GM21390 (cell line): ENCODE data around the gene TRPM4.
"Not testable (repeated sequence)": the region's sequence is repeated elsewhere in the genome, so short reads cannot be mapped to it uniquely, and the experiment has no call there.

Experiments
- ATAC-seq: cut with Tn5 transposase; IDR thresholded peaks from one replicate; pipeline ENCODE4 v1.9.1; 2021; ENCODE audit not compliant: unreplicated experiment

TRPM4 gene

DNA sequence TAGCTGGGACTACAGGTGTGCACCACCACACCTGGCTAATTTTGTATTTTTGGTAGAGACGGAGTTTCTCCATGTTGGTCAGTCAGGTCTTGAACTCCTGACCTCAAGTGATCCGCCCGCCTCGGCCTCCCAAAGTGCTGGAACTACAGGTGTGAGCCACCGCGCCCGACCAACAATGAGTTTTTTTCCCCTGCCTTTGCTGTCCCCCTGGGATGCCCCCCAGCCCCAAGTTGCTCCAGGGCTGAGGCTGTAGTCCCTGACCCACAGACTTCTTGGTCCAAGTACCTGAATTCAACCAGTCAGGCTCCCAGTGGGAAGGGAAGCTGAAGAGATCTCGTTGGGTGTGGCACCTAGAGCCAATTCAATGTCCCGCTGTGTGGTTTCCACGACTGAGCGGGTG, 66.8 kb downstream of the TRPM4 start:
- ATAC-seq: not testable (repeated sequence)

DNA sequence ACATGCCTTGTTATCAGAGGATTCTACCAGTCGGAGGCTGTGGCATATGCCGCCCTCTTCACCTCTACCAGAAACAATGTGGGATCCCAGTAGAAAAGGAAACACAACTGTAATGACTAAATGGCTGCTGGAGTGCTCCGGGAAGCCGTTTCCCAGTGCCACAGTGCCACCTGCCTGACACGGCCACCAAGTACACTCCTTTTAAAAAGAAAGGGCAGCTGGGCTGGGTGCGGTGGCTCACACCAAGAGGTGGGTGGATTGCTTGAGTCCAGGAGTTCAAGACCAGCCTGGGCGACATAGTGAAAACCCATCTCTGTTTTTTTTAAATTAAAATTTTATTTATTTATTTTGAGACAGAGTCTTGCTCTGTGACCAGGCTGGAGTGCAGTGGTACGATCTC, 67.3 kb downstream of the TRPM4 start:
- ATAC-seq: no peak

GRCh38 chr19:49229416-49229815, 71.8 kb downstream of the TRPM4 start:
- ATAC-seq: no peak

GRCh38 chr19:49231389-49231788, 73.8 kb downstream of the TRPM4 start:
- no peak for ATAC-seq

DNA sequence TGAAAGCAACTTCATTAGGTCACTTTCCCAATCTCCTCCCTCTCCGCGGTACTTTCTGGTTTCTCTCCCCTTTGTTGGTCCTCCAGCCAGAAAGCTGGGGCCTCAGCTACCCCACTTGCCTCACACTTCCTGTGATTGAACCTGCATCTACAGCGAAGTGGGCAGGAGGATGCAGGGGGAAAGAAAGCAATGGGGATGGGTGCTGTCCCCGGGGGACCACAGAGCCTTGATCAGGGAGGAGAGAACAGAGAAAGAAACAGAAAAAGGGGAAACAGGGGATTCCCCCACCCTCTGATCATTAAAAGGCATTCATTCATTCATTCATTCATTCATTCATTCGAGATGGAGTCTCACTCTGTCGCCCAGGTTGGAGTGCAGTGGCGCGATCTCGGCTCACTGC, 74.2 kb downstream of the TRPM4 start:
- no peak for ATAC-seq

- ATAC-seq: no peak
These were observed 75.6 kb downstream of the TRPM4 start for GRCh38 chr19:49233163-49233562.

GRCh38 chr19:49241769-49242168, 84.2 kb downstream of the TRPM4 start:
- ATAC-seq: no peak

- no peak for ATAC-seq
These were observed 85.5 kb downstream of the TRPM4 start for GRCh38 chr19:49243129-49243528.

DNA sequence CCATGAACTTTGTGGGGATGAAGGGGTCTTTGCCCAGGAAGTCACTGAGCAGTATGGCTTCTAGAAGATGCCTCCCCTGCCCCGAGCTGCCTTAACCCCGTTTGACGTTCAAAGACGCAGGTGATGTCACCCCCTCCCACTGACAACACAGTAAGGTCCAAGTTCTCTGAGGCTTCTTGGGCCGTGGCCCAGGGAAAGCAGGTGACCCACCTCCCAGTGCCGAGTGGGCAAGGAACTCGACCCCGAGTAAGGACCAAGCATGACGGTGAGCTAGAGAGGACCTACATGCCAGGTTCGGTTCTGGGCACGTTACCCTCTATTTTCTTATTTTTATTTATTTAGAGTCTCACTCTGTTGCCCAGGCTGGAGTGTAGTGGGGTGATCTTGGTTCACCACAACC, 86.1 kb downstream of the TRPM4 start:
- no peak for ATAC-seq

DNA sequence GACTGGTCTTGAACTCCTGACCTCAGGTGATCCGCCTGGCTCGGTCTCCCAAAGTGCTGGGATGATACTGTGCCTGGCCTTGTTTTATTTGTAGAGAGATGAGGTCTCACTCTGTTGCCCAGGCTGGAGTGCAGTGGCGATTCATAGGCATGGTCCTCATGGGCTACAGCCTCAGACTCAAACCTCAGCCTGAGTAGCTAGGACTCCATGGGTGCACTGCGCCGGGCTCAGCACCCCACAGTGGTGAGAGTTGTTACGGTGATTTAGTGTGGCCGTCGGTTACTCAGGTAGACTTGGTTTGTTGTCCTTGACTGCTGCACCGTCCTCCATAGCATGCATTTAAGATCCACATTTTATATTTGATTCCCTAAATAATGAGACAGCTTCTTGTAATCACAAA, 86.7 kb downstream of the TRPM4 start:
- no peak for ATAC-seq

DNA sequence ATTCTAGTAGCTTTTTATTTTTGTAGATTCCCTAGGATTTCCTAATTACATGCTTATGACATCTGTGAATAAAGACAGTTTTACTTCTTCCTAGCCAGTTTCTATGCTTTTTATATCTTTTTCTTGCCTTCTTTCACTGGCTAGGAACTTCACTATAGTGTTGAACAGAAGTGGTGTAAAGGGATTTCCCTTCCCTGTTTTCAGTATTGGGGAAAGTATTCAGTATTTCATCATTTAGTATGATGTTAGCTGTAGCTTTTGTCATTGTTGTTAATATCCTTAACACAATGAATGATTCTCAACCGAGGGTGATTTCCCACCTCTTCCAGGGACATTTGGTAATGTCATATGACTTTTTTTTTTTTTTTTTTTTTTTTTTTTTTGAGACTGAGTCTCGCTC, 90.1 kb downstream of the TRPM4 start:
- ATAC-seq: no peak

DNA sequence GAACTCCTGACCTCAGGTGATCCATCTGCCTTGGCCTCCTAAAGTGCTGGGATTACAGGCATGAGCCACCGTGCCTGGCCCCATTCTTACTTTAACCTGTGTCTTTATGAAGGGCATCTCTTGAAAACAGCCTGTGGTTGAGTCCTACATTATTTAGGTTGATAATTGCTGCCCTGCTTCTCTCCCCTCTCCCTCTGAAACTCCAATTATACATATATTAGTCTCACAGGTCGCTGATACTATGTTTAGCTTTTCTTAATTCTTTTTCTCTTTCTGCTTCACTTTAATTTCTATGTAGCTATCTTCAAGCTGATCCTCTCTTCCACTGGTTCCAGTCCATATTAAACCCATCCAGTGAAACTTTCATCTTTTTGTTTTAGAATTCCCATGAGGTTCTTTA, 92.3 kb downstream of the TRPM4 start:
- ATAC-seq: no peak

- ATAC-seq: no peak
These were observed 98.1 kb downstream of the TRPM4 start for GRCh38 chr19:49255674-49256073.

DNA sequence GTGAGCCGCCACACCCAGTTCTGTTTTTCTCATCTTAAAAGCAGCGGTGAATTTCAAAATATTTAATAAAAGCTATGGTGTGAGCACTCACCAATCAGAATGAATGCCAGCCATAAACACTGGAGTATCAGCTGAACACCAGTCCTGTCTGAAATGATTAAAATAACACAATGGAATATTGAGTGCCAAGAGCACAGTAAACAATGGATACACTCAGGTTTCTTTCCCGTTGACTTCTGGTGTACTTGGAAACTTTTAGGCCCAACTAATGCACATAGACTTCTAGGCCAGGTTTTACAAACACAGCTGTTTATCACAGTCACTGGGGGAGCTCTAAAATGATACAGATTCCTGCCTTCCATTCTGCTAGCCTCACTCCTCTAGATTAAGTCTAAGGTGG, 99.1 kb downstream of the TRPM4 start:
- ATAC-seq: no peak
